ENCODE data around the gene DIAPH3.

- no peak for TF ChIP-seq NR1H2 (CRISPR knock-in tag; IDR thresholded peaks at IDR 0.05)
- TF ChIP-seq NR2C2 (CRISPR knock-in tag; IDR thresholded peaks at IDR 0.05) = no peak
- TF ChIP-seq FOXJ3 (CRISPR knock-in tag; IDR thresholded peaks at IDR 0.05; ENCODE audit: borderline replicate concordance) = no peak
- TF ChIP-seq MAX (CRISPR knock-in tag; IDR thresholded peaks at IDR 0.05) = no peak
- TF ChIP-seq TCF7 (CRISPR knock-in tag; IDR thresholded peaks at IDR 0.05; ENCODE audit: low read depth) = no peak
- no peak for TF ChIP-seq PRDM15 (CRISPR knock-in tag; IDR thresholded peaks at IDR 0.05)
- TF ChIP-seq SP1 (CRISPR knock-in tag; conservative IDR thresholded peaks at IDR 0.05) = no peak
Measured at GRCh38 chr13:59679254-59679653, 484.5 kb downstream of the DIAPH3 start.

All from WTC11 (cell line).